Measurements from ENCODE around the gene UBASH3B. TPM values are rescaled to one million over a fixed set of nuclear protein-coding genes. Genes with fewer than 3 reads are reported as not detected.
A peak's percentile ranks its signal among the peaks of the same experiment; 100 is the strongest.

UBASH3B gene
- total and polyA plus RNA-seq, 2 of the 13 experiments (the other 11 are each of a cell fraction or from before 2014, with no cell fraction given) = 4.4 to 7.6 TPM

- TF ChIP-seq STAG1 (CRISPR knock-in tag; IDR thresholded peaks at IDR 0.05) (peak; percentile 35), NFYC (CRISPR knock-in tag; IDR thresholded peaks at IDR 0.05) (no peak), KLF9 (CRISPR knock-in tag; IDR thresholded peaks at IDR 0.05; ENCODE audit: low read depth) (no peak), ZNF430 (CRISPR knock-in tag; IDR thresholded peaks at IDR 0.05) (no peak), NFYB (CRISPR knock-in tag; IDR thresholded peaks at IDR 0.05) (no peak), ZSCAN21 (CRISPR knock-in tag; IDR thresholded peaks at IDR 0.05; ENCODE audit: borderline replicate concordance) (no peak), ZNF260 (CRISPR knock-in tag; IDR thresholded peaks at IDR 0.05; ENCODE audit: borderline replicate concordance, low read depth) (no peak), KLF16 (CRISPR knock-in tag; IDR thresholded peaks at IDR 0.05) (no peak), ETV6 (CRISPR knock-in tag; conservative IDR thresholded peaks at IDR 0.05) (no peak), NPAS2 (CRISPR knock-in tag; IDR thresholded peaks at IDR 0.05; ENCODE audit: borderline replicate concordance) (no peak), AGO2 (optimal IDR thresholded peaks at IDR 0.05; ENCODE audit: low read depth, low read length) (no peak), ZSCAN25 (CRISPR knock-in tag; IDR thresholded peaks at IDR 0.05) (no peak), MAFF (IDR thresholded peaks at IDR 0.05; ENCODE audit: low read depth, low read length) (0 out of 2 replicates have a peak, but pooled peaks have one; percentile 4), RELA (CRISPR knock-in tag; IDR thresholded peaks at IDR 0.05) (no peak), ZNF670 (CRISPR knock-in tag; IDR thresholded peaks at IDR 0.05; ENCODE audit: borderline replicate concordance) (no peak), GLI4 (CRISPR knock-in tag; IDR thresholded peaks at IDR 0.05; ENCODE audit: borderline replicate concordance) (no peak)
These were observed 26.2 kb downstream of the UBASH3B start (continued) for GRCh38 chr11:122681735-122682134.

- 95% methylated on average over 4 of the region's 4 CpGs for WGBS (ENCODE audit: low lambda C conversion rate)
- Histone ChIP-seq H3K4me1 (ENCODE audit: insufficient read depth, low read length) (peaks cover 32% of the 10 kb centered on the region), H3K4me2 (ENCODE audit: low read depth, low read length) (no peak overlapping the region), H3K4me3 (replicated peaks in 1 of 3; ENCODE audit: insufficient read depth in 1 of 3, low read depth in 2 of 3, low read length in 3 of 3) (no peak overlapping the region), H2AFZ (ENCODE audit: low read length) (no peak overlapping the region), H3K27ac (ENCODE audit: extremely low read length, insufficient read depth, low read length) (no peak overlapping the region), H3K36me3 (replicated peaks in 1 of 2; ENCODE audit: control insufficient read depth in 1 of 2, insufficient read depth in 2 of 2, low read length in 2 of 2) (no peaks in the 10 kb centered on the region), H3K27me3 (ENCODE audit: control insufficient read depth in 1 of 2, insufficient read depth in 2 of 2, low read length in 2 of 2) (no peaks in the 10 kb centered on the region), H3K9me3 (ENCODE audit: low read length) (no peaks in the 10 kb centered on the region), H4K20me1 (ENCODE audit: insufficient read depth, low read length) (no peaks in the 10 kb centered on the region), H3K79me2 (ENCODE audit: insufficient read depth, low read length) (no peaks in the 10 kb centered on the region), H3K9ac (ENCODE audit: insufficient read depth, low read depth, low read length) (no peak overlapping the region)
- in situ Hi-C loops (cut with HindIII; ENCODE audit: extremely low pct_ligation_motif_present, low pct_unique_long_range_greater_than_20kb) = no loop called here
- DNase-seq (ENCODE audit: low spot score) (no peak), ATAC-seq (no peak), FAIRE-seq (no peak)
- no TSS peak for BruUV-seq (replicated peaks)
- ChIA-PET POLR2A (no interaction called here), CTCF (ENCODE audit: low intra/inter-chr PET ratio, low total read pairs) (no interaction called here)
- intact Hi-C loops (cut with micrococcal nuclease; ENCODE audit: unreplicated experiment) = no loop called here
- TF ChIP-seq KMT2B (CRISPR knock-in tag; IDR thresholded peaks at IDR 0.05) (no peak), ELF4 (CRISPR knock-in tag; IDR thresholded peaks at IDR 0.05; ENCODE audit: borderline replicate concordance) (no peak), ELF3 (CRISPR knock-in tag; IDR thresholded peaks at IDR 0.05) (no peak), JDP2 (CRISPR knock-in tag; IDR thresholded peaks at IDR 0.05; ENCODE audit: borderline replicate concordance) (no peak), ZNF501 (CRISPR knock-in tag; IDR thresholded peaks at IDR 0.05) (no peak), PAWR (CRISPR knock-in tag; IDR thresholded peaks at IDR 0.05; ENCODE audit: borderline replicate concordance) (no peak), CHD4 (IDR thresholded peaks at IDR 0.05; ENCODE audit: borderline replicate concordance, low read length) (no peak)
- TF ChIP-seq, protein P1, sequence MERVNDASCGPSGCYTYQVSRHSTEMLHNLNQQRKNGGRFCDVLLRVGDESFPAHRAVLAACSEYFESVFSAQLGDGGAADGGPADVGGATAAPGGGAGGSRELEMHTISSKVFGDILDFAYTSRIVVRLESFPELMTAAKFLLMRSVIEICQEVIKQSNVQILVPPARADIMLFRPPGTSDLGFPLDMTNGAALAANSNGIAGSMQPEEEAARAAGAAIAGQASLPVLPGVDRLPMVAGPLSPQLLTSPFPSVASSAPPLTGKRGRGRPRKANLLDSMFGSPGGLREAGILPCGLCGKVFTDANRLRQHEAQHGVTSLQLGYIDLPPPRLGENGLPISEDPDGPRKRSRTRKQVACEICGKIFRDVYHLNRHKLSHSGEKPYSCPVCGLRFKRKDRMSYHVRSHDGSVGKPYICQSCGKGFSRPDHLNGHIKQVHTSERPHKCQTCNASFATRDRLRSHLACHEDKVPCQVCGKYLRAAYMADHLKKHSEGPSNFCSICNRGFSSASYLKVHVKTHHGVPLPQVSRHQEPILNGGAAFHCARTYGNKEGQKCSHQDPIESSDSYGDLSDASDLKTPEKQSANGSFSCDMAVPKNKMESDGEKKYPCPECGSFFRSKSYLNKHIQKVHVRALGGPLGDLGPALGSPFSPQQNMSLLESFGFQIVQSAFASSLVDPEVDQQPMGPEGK (CRISPR knock-in tag; IDR thresholded peaks at IDR 0.05) = no peak
- TF ChIP-seq, protein P2, sequence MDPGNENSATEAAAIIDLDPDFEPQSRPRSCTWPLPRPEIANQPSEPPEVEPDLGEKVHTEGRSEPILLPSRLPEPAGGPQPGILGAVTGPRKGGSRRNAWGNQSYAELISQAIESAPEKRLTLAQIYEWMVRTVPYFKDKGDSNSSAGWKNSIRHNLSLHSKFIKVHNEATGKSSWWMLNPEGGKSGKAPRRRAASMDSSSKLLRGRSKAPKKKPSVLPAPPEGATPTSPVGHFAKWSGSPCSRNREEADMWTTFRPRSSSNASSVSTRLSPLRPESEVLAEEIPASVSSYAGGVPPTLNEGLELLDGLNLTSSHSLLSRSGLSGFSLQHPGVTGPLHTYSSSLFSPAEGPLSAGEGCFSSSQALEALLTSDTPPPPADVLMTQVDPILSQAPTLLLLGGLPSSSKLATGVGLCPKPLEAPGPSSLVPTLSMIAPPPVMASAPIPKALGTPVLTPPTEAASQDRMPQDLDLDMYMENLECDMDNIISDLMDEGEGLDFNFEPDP (CRISPR knock-in tag; conservative IDR thresholded peaks at IDR 0.05) = no peak
These were observed 26.9 kb downstream of the UBASH3B start for GRCh38 chr11:122682464-122682863.

All from HepG2 (cell line).